ENCODE measurements around the gene POLR3H.

DNA sequence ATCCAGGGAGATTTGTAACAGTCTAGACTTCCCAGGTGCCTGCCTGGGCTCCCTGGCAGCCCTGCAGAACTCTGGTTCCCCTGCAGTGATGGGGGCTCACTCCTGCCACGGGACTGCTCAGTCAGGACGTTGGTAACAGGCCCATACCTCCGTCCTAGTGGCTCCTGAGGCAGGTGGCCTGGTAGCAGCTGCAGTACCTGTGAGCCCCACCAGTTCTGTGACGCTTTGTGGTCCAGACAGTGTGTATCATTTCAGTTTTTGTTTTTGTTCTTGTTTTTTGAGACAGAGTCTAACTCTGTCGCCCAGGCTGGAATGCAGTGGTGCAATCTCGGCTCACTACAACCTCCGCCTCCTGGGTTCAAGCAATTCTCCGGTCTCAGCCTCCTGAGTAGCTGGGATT lies 27.8 kb downstream of the POLR3H start:
- TF ChIP-seq ZNF510 (tag by site-specific recombination; IDR thresholded peaks at IDR 0.05; ENCODE audit: insufficient replicate concordance): no peak
- TF ChIP-seq, protein P1, sequence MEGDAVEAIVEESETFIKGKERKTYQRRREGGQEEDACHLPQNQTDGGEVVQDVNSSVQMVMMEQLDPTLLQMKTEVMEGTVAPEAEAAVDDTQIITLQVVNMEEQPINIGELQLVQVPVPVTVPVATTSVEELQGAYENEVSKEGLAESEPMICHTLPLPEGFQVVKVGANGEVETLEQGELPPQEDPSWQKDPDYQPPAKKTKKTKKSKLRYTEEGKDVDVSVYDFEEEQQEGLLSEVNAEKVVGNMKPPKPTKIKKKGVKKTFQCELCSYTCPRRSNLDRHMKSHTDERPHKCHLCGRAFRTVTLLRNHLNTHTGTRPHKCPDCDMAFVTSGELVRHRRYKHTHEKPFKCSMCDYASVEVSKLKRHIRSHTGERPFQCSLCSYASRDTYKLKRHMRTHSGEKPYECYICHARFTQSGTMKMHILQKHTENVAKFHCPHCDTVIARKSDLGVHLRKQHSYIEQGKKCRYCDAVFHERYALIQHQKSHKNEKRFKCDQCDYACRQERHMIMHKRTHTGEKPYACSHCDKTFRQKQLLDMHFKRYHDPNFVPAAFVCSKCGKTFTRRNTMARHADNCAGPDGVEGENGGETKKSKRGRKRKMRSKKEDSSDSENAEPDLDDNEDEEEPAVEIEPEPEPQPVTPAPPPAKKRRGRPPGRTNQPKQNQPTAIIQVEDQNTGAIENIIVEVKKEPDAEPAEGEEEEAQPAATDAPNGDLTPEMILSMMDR (tag by site-specific recombination; IDR thresholded peaks at IDR 0.05): no peak
- TF ChIP-seq ZBTB44 (tag by site-specific recombination; IDR thresholded peaks at IDR 0.05): no peak
- TF ChIP-seq TCF7L2 (IDR thresholded peaks at IDR 0.05; ENCODE audit: borderline replicate concordance, low read depth, low read length): no peak
- no peak for TF ChIP-seq YY1 (tag by site-specific recombination; IDR thresholded peaks at IDR 0.05)
